Mammary epithelial cell (primary cell): ENCODE data around the gene SIGLEC8.

ENCODE experiments used
- EZH2 ChIP-seq: IDR thresholded peaks from 2 replicates; pipeline ENCODE4 v1.6.1; 2012; ENCODE audit warnings: low read length, inconsistent platforms, borderline replicate concordance
- TF ChIP-seq, protein P1 (sequence below), 2 donors: IDR thresholded peaks in 1 of 2; conservative IDR thresholded peaks in 1 of 2; 2 replicates each; pipeline ENCODE4 v1.5.1; 2011 to 2012; ENCODE audit warnings: inconsistent platforms in 2 of 2, low read length in 2 of 2, mild to moderate bottlenecking in 2 of 2, control low read depth in 1 of 2, low read depth in 1 of 2; ENCODE audit not compliant: insufficient read depth in 1 of 2; ENCODE audit errors: extremely low read depth in 1 of 2

DNA sequence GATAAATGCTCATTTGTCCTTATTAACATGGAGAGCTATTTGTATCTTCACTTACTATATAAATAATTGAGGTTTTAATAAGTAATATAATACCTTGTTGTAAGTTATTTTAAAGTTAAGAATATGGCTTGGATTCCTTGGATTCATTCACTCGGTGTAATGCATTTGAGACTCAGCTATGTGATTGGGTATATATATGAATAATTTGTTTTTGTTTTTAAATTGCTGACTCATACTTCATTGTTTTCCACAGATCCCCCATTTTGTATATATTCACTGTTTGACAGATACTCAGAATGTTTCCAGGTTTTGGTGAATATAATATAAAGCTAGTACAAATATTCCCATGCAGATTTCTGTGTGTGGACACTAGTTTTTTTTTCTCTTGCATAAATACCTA is 13.3 kb upstream of the SIGLEC8 start:
- TF ChIP-seq, protein P1, sequence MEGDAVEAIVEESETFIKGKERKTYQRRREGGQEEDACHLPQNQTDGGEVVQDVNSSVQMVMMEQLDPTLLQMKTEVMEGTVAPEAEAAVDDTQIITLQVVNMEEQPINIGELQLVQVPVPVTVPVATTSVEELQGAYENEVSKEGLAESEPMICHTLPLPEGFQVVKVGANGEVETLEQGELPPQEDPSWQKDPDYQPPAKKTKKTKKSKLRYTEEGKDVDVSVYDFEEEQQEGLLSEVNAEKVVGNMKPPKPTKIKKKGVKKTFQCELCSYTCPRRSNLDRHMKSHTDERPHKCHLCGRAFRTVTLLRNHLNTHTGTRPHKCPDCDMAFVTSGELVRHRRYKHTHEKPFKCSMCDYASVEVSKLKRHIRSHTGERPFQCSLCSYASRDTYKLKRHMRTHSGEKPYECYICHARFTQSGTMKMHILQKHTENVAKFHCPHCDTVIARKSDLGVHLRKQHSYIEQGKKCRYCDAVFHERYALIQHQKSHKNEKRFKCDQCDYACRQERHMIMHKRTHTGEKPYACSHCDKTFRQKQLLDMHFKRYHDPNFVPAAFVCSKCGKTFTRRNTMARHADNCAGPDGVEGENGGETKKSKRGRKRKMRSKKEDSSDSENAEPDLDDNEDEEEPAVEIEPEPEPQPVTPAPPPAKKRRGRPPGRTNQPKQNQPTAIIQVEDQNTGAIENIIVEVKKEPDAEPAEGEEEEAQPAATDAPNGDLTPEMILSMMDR (conservative IDR thresholded peaks at IDR 0.05 in 1 of 2, IDR thresholded peaks at IDR 0.05 in 1 of 2; ENCODE audit: extremely low read depth in 1 of 2, insufficient read depth in 1 of 2, low read depth in 1 of 2, low read length in 2 of 2): no peak
- TF ChIP-seq EZH2: no peak
